Heart right ventricle (tissue), 16 donors: ENCODE results near the gene ATR. TPM values are rescaled to one million over a fixed set of nuclear protein-coding genes. Genes with fewer than 3 reads are reported as not detected.
"Not testable (repeated sequence)": the region's sequence is repeated elsewhere in the genome, so short reads cannot be mapped to it uniquely, and the experiment has no call there.

Experiments
- ATAC-seq, 8 donors: fragments of 200-7000 bp; cut with Tn5 transposase; one replicate each; pipeline ENCODE4 v1.9.1; 2020; ENCODE audit warnings: mild to moderate bottlenecking in 8 of 8, moderate library complexity in 8 of 8, moderate number of reproducible peaks in 1 of 8
- DNase-seq, 2 donors: peaks; one replicate each; pipeline ENCODE4 v3.0.0-alpha.2; 2020
- H3K27ac ChIP-seq, 10 donors: fragments of 200-600 bp; sonication (generic) in 2 of 10; one replicate each; pipeline versions ENCODE4 v1.5.0 to v1.8.0; 2020 to 2022; ENCODE audit warnings: mild to moderate bottlenecking in 3 of 10
- H3K27me3 ChIP-seq, 7 donors: fragments of 200-600 bp; one replicate each; pipeline ENCODE4 v1.8.0; 2021 to 2022; ENCODE audit warnings: mild to moderate bottlenecking in 2 of 7
- H3K36me3 ChIP-seq, 9 donors: fragments of 200-600 bp; sonication (generic) in 1 of 9; one replicate each; pipeline versions ENCODE4 v1.5.0 to v1.8.0; 2020 to 2022; ENCODE audit warnings: mild to moderate bottlenecking in 2 of 9
- H3K4me1 ChIP-seq, 9 donors: fragments of 200-600 bp; sonication (generic) in 1 of 9; one replicate each; pipeline versions ENCODE4 v1.5.0 to v1.8.0; 2020 to 2022; ENCODE audit warnings: mild to moderate bottlenecking in 4 of 9
- H3K4me3 ChIP-seq, 10 donors: fragments of 200-600 bp; sonication (generic) in 2 of 10; one replicate each; pipeline versions ENCODE4 v1.5.0 to v1.8.0; 2020 to 2022; ENCODE audit warnings: mild to moderate bottlenecking in 7 of 10, moderate library complexity in 2 of 10
- H3K9me3 ChIP-seq, 11 donors: fragments of 200-600 bp in 10 of 11; sonication (generic) in 2 of 11; one replicate each; pipeline versions ENCODE4 v1.5.0 to v1.8.0; 2013 to 2022; ENCODE audit warnings: mild to moderate bottlenecking in 2 of 11, control low read depth in 1 of 11, moderate library complexity in 1 of 11
- WGBS, 2 donors: extraction: QIAGEN DNeasy Blood & Tissue Kit; methylation state at CpG; one replicate each; pipeline ENCODE4 v1.1.7; 2013; ENCODE audit warnings: inconsistent platforms in 1 of 2; 5-methylcytosine and 5-hydroxymethylcytosine counted together
- intact Hi-C, 10 donors: fragments of 100-400 bp; cut with DNase I; formaldehyde crosslinking; loops; one replicate each; pipeline versions ENCODE4 v1.11.1 to v1.14.2; 2022
- polyA plus RNA-seq, 2 donors: library from polyadenylated mRNA; stranded (reverse); fragments of 200-250 nt; gene quantifications; one replicate each; pipeline ENCODE4 v1.2.3, GENCODE V29; 2013
- total RNA-seq, 10 donors: library from RNA; stranded (reverse); fragmentation: NEBNext Ultra II Directional in 3 of 10; extraction: Animal tissue kit (Norgen Biotek cat#: 25700) in 3 of 10; gene quantifications; one replicate each; pipeline versions ENCODE4 v1.2.1 to v1.2.4, GENCODE V29; 2021 to 2023
- TF ChIP-seq, protein P1 (sequence below), 9 donors: fragments of 200-600 bp; sonication (generic) in 2 of 9; IDR thresholded peaks; one replicate each; pipeline versions ENCODE4 v1.5.0 to v1.8.0; 2021 to 2022; ENCODE audit warnings: antibody characterized with exemption in 9 of 9, mild to moderate bottlenecking in 5 of 9, moderate library complexity in 1 of 9
- donor health status: Arrhythmogenic right ventricular cardiomyopathy.
- donor health status: ischemic (EF 13 %, LVEDD 7.1; RV severe dilation, severe dysfunction).
- donor health status: healthy with polysubstance abuse.
- donor health status: DM: no; HTN: yes; CAD: no.
- donor health status: DM: no; HTN: no; CAD: no.
- donor health status: ischemic (EF 25% LVEDD 6.9; RV normal size, moderate dysfunction).
- donor health status: ischemic (EF 25% LVEDD 5.7; RV mildly dilated, moderate dysfunction).
- donor health status: healthy.
- donor health status: DM: yes; HTN: yes; CAD: no.
- donor health status: Ischemic cardiomyopathy.
- donor health status: ischemic (EF 35%, LVEDD 5.7; RV mildly dilated, moderate dysfunction).
- donor health status: nonischemic (EF 11% LVEDD 7.7; RV severe dilation, severe dysfunction).
- donor health status: DM: yes; HTN: yes; CAD: no.
- donor health status: PGD.
- donor health status: ischemic (EF 29% LVEDD 5.4; RV normal size, mild dysfunction).
- donor health status: nonischemic (EF 23%, LVEDD 6.1; RV moderate dilation, normal function).

ATR gene
- total and polyA plus RNA-seq, 12 donors: 4.8 to 19.7 (median 10.8) TPM

DNA sequence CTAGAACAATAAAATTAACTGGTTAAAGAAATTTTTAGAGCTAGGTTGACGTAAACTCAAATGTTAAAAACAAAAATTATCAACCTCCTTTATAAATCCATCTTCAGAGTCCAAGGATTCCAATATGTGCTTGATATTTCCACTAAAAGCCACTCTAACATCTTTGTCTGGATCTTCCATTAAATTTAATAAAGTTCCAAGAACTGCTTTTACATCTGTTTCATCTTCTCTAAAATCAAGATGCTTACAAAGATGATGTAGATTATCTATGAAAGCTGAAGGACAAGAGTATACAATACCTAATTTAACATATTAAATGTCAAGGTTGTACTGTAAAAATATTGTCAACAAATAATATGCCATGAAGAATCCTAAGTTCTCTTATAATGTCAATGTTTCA is 24.8 kb downstream of the ATR start:
- TF ChIP-seq, protein P1, sequence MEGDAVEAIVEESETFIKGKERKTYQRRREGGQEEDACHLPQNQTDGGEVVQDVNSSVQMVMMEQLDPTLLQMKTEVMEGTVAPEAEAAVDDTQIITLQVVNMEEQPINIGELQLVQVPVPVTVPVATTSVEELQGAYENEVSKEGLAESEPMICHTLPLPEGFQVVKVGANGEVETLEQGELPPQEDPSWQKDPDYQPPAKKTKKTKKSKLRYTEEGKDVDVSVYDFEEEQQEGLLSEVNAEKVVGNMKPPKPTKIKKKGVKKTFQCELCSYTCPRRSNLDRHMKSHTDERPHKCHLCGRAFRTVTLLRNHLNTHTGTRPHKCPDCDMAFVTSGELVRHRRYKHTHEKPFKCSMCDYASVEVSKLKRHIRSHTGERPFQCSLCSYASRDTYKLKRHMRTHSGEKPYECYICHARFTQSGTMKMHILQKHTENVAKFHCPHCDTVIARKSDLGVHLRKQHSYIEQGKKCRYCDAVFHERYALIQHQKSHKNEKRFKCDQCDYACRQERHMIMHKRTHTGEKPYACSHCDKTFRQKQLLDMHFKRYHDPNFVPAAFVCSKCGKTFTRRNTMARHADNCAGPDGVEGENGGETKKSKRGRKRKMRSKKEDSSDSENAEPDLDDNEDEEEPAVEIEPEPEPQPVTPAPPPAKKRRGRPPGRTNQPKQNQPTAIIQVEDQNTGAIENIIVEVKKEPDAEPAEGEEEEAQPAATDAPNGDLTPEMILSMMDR (IDR thresholded peaks at IDR 0.05): no peak
- Histone ChIP-seq H3K4me3 (no peak overlapping the region), H3K27ac (no peak overlapping the region), H3K9me3 (no peaks in the 10 kb centered on the region), H3K36me3 (peaks cover 0 to 100% (median 43%) of the 10 kb centered on the region in 9 donors), H3K4me1 (no peaks in the 10 kb centered on the region), H3K27me3 (no peaks in the 10 kb centered on the region)
- DNase-seq (no peak), ATAC-seq (no peak)
- 99 to 100% methylated on average over 1 of the region's 1 CpG for WGBS, 2 donors
- intact Hi-C loops: no loop called here

DNA sequence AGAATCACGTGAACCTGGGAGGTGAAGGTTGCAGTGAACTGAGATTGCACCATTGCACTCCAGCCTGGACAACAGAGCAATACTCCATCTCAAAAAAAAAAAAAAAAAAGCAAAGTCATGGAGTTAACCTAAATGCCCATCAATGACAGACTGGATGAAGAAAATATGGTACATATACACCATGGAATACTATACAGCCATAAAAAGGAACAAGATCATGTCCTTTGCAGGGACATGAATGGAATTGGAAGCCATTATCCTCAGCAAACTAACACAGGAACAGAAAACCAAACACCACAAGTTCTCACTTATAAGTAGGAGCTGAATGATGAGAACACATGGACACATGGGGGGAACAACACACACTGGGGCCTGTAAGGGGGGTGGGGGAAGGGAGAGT is 26.0 kb downstream of the ATR start:
- H3K9me3 ChIP-seq, H3K4me3 ChIP-seq, DNase-seq, H3K4me1 ChIP-seq, H3K27ac ChIP-seq, intact Hi-C loops, ATAC-seq, H3K27me3 ChIP-seq: not testable (repeated sequence)
- WGBS, 2 donors: 98 to 100% methylated on average over 1 of the region's 1 CpG
- peaks cover 0 to 100% (median 41%) of the 10 kb centered on the region in 9 donors for H3K36me3 ChIP-seq

DNA sequence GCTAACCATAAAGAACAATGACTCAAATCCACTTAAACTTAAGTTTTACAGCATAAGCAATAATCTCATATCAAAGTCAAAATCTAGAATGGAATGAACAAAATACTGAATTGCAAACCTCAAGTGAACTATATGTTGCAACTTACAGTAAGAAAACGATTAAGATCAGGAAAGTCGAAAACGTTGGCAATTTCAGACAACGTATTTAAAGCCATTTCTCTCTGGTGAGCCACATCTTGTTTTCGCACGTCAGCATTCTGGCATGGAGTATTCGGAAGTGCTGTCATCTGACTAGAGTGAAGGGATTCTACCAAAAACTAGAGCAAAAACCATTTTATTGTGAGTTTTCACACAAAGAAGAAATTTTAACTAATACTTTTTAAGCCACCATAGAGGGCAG is 28.5 kb downstream of the ATR start:
- TF ChIP-seq, protein P1 (IDR thresholded peaks at IDR 0.05): no peak
- intact Hi-C loops: no loop called here

DNA sequence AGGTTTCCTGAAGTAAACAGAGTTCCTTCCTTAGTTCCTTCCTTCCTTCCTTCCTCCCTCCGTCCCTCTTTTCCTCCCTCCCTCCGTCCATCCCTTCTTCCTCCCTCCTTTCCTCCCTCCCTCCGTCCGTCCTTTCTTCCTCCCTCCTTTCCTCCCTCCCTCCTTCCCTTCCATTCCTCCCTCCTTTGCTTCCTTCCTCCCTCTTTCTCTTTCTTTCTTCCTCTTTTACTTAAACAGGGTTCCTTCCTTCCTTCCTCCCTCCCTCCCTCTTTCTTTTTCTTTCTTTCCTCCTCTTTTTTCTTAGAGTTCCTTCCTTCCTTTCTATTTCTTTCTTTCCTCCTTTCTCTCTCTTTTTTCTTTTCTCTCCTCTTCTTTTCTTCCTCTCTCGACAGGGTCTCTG is 35.2 kb downstream of the ATR start:
- WGBS, 2 donors: 79 to 85% methylated on average over 5 of the region's 5 CpGs
- no peak overlapping the region for H3K4me3 ChIP-seq
- ATAC-seq (no peak), DNase-seq (no peak)
- intact Hi-C loops: no loop called here
- H3K36me3 ChIP-seq: peaks cover 0 to 79% (median 6%) of the 10 kb centered on the region in 9 donors
- H3K27me3 ChIP-seq: no peaks in the 10 kb centered on the region
- H3K4me1 ChIP-seq: no peaks in the 10 kb centered on the region
- TF ChIP-seq, protein P1 (IDR thresholded peaks at IDR 0.05): no peak
- no peak overlapping the region for H3K27ac ChIP-seq
- H3K9me3 ChIP-seq: no peaks in the 10 kb centered on the region

More for the DNA sequence above, 28.5 kb downstream of the ATR start:
- Histone ChIP-seq H3K4me1 (no peaks in the 10 kb centered on the region), H3K27me3 (no peaks in the 10 kb centered on the region), H3K36me3 (peaks cover 0 to 100% (median 33%) of the 10 kb centered on the region in 9 donors), H3K4me3 (no peak overlapping the region), H3K27ac (no peak overlapping the region), H3K9me3 (no peaks in the 10 kb centered on the region)
- ATAC-seq (no peak), DNase-seq (no peak)
- WGBS, 2 donors: 94 to 95% methylated on average over 7 of the region's 7 CpGs

DNA sequence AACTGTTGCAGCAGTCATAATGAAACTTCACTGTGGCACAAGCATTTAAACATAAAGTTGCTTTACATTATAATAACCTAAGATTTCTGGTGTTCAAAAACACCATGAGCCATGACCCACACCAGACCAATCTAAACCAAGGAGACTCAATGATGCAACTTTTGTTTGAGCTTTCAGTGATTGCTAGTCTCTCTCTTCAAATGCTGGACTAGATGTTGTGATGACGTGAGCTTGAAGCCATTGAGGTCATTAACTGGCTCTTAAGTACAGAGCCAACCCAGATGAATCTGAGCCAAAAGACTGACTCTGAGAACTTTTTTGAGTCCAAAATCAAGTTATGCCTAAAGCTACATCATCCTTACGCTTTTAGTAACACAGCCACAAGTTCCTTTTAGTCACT is 36.5 kb downstream of the ATR start:
- H3K27ac ChIP-seq: no peak overlapping the region
- no peak for ATAC-seq
- 84 to 85% methylated on average over 2 of the region's 2 CpGs for WGBS, 2 donors
- DNase-seq: no peak
- no peak overlapping the region for H3K4me3 ChIP-seq
- no peaks in the 10 kb centered on the region for H3K27me3 ChIP-seq
- H3K36me3 ChIP-seq: peaks cover 0 to 79% (median 7%) of the 10 kb centered on the region in 9 donors
- no peaks in the 10 kb centered on the region for H3K4me1 ChIP-seq
- no peaks in the 10 kb centered on the region for H3K9me3 ChIP-seq
- TF ChIP-seq, protein P1 (IDR thresholded peaks at IDR 0.05): no peak
- intact Hi-C loops: no loop called here
